Keratinocyte (primary cell): ENCODE data around the gene ZNF79. TPM values are rescaled to one million over a fixed set of nuclear protein-coding genes. Genes with fewer than 3 reads are reported as not detected.

Source experiments
- DNase-seq: peaks from one replicate; pipeline ENCODE4 v3.0.0-alpha.2; 2011; ENCODE audit warnings: low read depth, missing footprints, low spot score
- FAIRE-seq: peaks from 2 replicates; lab custom pipeline; 2011; peaks lifted over from hg19 to GRCh38; lab: Jason Lieb, UNC
- H2AFZ ChIP-seq: 2 replicates; pipeline ENCODE4 v1.6.0; 2012; ENCODE audit warnings: low read length, control low read depth, inconsistent platforms; ENCODE audit not compliant: control insufficient read depth
- H3K27ac ChIP-seq: 2 replicates; pipeline ENCODE4 v1.5.1; 2011; ENCODE audit warnings: low read length; ENCODE audit not compliant: control insufficient read depth, insufficient read depth
- H3K27me3 ChIP-seq: 3 replicates; pipeline ENCODE4 v1.6.0; 2011; ENCODE audit warnings: low read length; ENCODE audit not compliant: control insufficient read depth, insufficient read depth; ENCODE audit errors: extremely low read depth
- H3K36me3 ChIP-seq, 2 experiments: 2 replicates in 1 of 2; 3 replicates in 1 of 2; pipeline ENCODE4 v1.5.1; 2011; ENCODE audit warnings: low read length in 2 of 2, mild to moderate bottlenecking in 1 of 2; ENCODE audit not compliant: control insufficient read depth in 2 of 2, insufficient read depth in 2 of 2; ENCODE audit errors: extremely low read depth in 1 of 2
- H3K4me1 ChIP-seq: 3 replicates; pipeline ENCODE4 v1.5.1; 2011; ENCODE audit warnings: low read length; ENCODE audit not compliant: control insufficient read depth, insufficient read depth; ENCODE audit errors: extremely low read depth
- H3K4me2 ChIP-seq: 3 replicates; pipeline ENCODE4 v1.6.0; 2011; ENCODE audit warnings: low read depth, low read length; ENCODE audit not compliant: control insufficient read depth, insufficient read depth; ENCODE audit errors: extremely low read depth
- H3K4me3 ChIP-seq, 3 experiments: fragments of 200-600 bp in 1 of 3; sonication (generic) in 1 of 3; 2 replicates in 2 of 3; 3 replicates in 1 of 3; pipeline ENCODE4 v1.5.1; 2011 to 2016; ENCODE audit warnings: low read length in 3 of 3, mild to moderate bottlenecking in 3 of 3, control low read depth in 2 of 3, inconsistent platforms in 1 of 3, low read depth in 1 of 3, mixed read lengths in 1 of 3, mixed run types in 1 of 3, moderate library complexity in 1 of 3; ENCODE audit not compliant: control insufficient read depth in 2 of 3, insufficient read depth in 2 of 3; ENCODE audit errors: extremely low read depth in 1 of 3
- H3K79me2 ChIP-seq: 2 replicates; pipeline ENCODE4 v1.6.0; 2012; ENCODE audit warnings: low read length; ENCODE audit not compliant: control insufficient read depth, insufficient read depth
- H3K9ac ChIP-seq: 3 replicates; pipeline ENCODE4 v1.6.0; 2011; ENCODE audit warnings: low read length; ENCODE audit not compliant: control insufficient read depth, insufficient read depth; ENCODE audit errors: extremely low read depth
- H3K9me1 ChIP-seq: 3 replicates; pipeline ENCODE4 v1.6.0; 2011; ENCODE audit warnings: low read length; ENCODE audit not compliant: control insufficient read depth, insufficient read depth; ENCODE audit errors: extremely low read depth
- H3K9me3 ChIP-seq: 2 replicates; pipeline ENCODE4 v1.5.1; 2012; ENCODE audit warnings: low read depth, low read length; ENCODE audit not compliant: control insufficient read depth
- H4K20me1 ChIP-seq: 3 replicates; pipeline ENCODE4 v1.6.0; 2011; ENCODE audit warnings: low read length; ENCODE audit not compliant: control insufficient read depth, insufficient read depth; ENCODE audit errors: extremely low read depth
- EZH2 ChIP-seq: IDR thresholded peaks from one replicate; pipeline ENCODE4 v1.6.1; 2012; ENCODE audit warnings: inconsistent platforms, mild to moderate bottlenecking, low read length, moderate library complexity
- dilution Hi-C: fragments of 300-500 bp; cut with MboI; formaldehyde crosslinking; loops from one replicate; pipeline ENCODE4 v1.7.0; 2020; ENCODE audit warnings: low sequenced_read_pairs; ENCODE audit not compliant: extremely low pct_ligation_motif_present
- polyA plus RNA-seq, 5 experiments: library from polyadenylated mRNA; depleted of rRNA in 3 of 5; stranded (reverse) in 3 of 5; stranded (forward) in 1 of 5; unstranded in 1 of 5; fragments of >200 nt; gene quantifications; 1 replicate in 1 of 5; 2 replicates in 3 of 5; 3 replicates in 1 of 5; pipeline versions ENCODE4 v1.2.1 to v1.2.3, GENCODE V29; 2011 to 2012; ENCODE audit warnings: missing spikeins in 2 of 5, low read depth in 1 of 5, low replicate concordance in 1 of 5
- TF ChIP-seq, protein P1 (sequence below), 3 experiments: IDR thresholded peaks in 1 of 3; conservative IDR thresholded peaks in 1 of 3; optimal IDR thresholded peaks in 1 of 3; 2 replicates in 2 of 3; 3 replicates in 1 of 3; pipeline versions ENCODE3 to v1.5.1; 2011; ENCODE audit warnings: low read length in 3 of 3, mild to moderate bottlenecking in 3 of 3, moderate library complexity in 2 of 3, control low read depth in 1 of 3, inconsistent platforms in 1 of 3; ENCODE audit not compliant: insufficient read depth in 2 of 3; ENCODE audit errors: extremely low read depth in 1 of 3

Gene ZNF79
- polyA plus RNA-seq, 1 donor (not counting 4 experiments of a cell fraction or from before 2014, with no cell fraction given), result 4.8 TPM

DNA sequence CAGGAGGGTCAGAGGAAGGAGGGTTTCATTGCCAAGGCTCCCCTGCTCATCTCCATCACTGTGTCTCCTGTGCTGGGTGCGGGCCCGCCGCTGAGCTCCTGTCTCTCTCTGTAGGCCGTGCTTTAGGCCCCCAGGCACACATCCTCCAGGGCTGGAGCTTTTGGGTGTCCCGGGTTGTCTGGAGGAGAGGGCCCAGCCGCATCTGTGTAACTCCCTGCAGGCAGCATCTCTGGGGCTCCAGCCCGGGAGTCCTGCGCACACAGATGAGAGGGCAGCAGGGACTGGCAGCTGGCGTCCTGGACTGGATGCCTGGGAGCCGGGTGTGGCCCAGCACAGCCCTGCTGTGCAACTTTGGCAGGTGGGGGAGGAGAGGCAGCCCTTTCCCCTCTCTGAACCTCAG, 67.3 kb downstream of the ZNF79 start:
- DNase-seq (no peak), FAIRE-seq (no peak)
- H3K79me2 ChIP-seq, result no peaks in the 10 kb centered on the region
- dilution Hi-C loops, result no loop called here
- H2AFZ ChIP-seq, result no peak overlapping the region
- H3K9ac ChIP-seq, result no peak overlapping the region
- H3K27ac ChIP-seq, result no peak overlapping the region
- no peaks in the 10 kb centered on the region for H3K9me3 ChIP-seq
- H3K9me1 ChIP-seq, result no peaks in the 10 kb centered on the region
- H3K4me1 ChIP-seq, result peaks cover 16% of the 10 kb centered on the region
- TF ChIP-seq, protein P1, sequence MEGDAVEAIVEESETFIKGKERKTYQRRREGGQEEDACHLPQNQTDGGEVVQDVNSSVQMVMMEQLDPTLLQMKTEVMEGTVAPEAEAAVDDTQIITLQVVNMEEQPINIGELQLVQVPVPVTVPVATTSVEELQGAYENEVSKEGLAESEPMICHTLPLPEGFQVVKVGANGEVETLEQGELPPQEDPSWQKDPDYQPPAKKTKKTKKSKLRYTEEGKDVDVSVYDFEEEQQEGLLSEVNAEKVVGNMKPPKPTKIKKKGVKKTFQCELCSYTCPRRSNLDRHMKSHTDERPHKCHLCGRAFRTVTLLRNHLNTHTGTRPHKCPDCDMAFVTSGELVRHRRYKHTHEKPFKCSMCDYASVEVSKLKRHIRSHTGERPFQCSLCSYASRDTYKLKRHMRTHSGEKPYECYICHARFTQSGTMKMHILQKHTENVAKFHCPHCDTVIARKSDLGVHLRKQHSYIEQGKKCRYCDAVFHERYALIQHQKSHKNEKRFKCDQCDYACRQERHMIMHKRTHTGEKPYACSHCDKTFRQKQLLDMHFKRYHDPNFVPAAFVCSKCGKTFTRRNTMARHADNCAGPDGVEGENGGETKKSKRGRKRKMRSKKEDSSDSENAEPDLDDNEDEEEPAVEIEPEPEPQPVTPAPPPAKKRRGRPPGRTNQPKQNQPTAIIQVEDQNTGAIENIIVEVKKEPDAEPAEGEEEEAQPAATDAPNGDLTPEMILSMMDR (optimal IDR thresholded peaks at IDR 0.05 in 1 of 3, IDR thresholded peaks at IDR 0.05 in 1 of 3, conservative IDR thresholded peaks at IDR 0.05 in 1 of 3; ENCODE audit: extremely low read depth in 1 of 3, insufficient read depth in 2 of 3, low read length in 3 of 3), result no peak
- TF ChIP-seq EZH2, result no peak
- no peaks in the 10 kb centered on the region for H4K20me1 ChIP-seq
- H3K4me2 ChIP-seq, result no peak overlapping the region
- no peak overlapping the region for H3K4me3 ChIP-seq
- H3K27me3 ChIP-seq, result no peaks in the 10 kb centered on the region
- H3K36me3 ChIP-seq, result peaks cover 7 to 17% of the 10 kb centered on the region in 2 experiments

DNA sequence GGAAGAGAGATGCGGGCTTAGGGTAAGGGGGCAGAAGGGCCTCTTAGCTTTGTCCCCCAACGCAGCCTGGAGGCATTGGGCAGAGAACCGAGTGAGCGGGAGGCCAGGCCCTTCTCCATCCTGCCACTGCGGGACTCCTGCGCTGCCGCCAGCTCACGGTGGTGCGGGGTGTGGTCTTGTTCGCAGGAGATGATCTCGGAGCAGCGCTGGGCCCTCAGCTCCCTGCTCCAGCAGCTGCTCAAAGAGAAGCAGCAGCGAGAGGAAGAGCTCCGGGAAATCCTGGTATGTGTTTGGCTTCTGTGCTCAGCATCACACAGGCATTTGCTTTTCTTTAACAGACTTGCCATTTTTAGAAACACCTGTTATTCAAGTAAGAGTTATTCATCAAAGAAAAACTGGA, 68.4 kb downstream of the ZNF79 start:
- H3K36me3 ChIP-seq, result peaks cover 10 to 20% of the 10 kb centered on the region in 2 experiments
- H3K9me1 ChIP-seq, result no peaks in the 10 kb centered on the region
- H3K4me2 ChIP-seq, result no peak overlapping the region
- H3K79me2 ChIP-seq, result no peaks in the 10 kb centered on the region
- dilution Hi-C loops, result no loop called here
- no peak overlapping the region for H3K4me3 ChIP-seq
- H3K27me3 ChIP-seq, result no peaks in the 10 kb centered on the region
- H3K9ac ChIP-seq, result no peak overlapping the region
- no peak overlapping the region for H2AFZ ChIP-seq
- TF ChIP-seq, protein P1 (optimal IDR thresholded peaks at IDR 0.05 in 1 of 3, IDR thresholded peaks at IDR 0.05 in 1 of 3, conservative IDR thresholded peaks at IDR 0.05 in 1 of 3; ENCODE audit: extremely low read depth in 1 of 3, insufficient read depth in 2 of 3, low read length in 3 of 3), result no peak
- no peak for TF ChIP-seq EZH2
- FAIRE-seq (no peak), DNase-seq (no peak)
- no peaks in the 10 kb centered on the region for H4K20me1 ChIP-seq
- no peaks in the 10 kb centered on the region for H3K9me3 ChIP-seq
- peaks cover 16% of the 10 kb centered on the region for H3K4me1 ChIP-seq
- H3K27ac ChIP-seq, result no peak overlapping the region
